HEK293 (cell line): ENCODE results near the gene ACSL5.

ENCODE experiments used
- CTCF ChIA-PET: fragments of 350-600 bp; formaldehyde crosslinking; extraction: SDS; loops from one replicate; lab custom pipeline; 2021; ENCODE audit warnings: antibody characterized with exemption; lab: Yijun Ruan, JAX
- POLR2A ChIA-PET: fragments of 300-600 bp; formaldehyde crosslinking; extraction: SDS; loops from one replicate; lab custom pipeline; 2020; ENCODE audit warnings: antibody characterized with exemption, inconsistent platforms; lab: Yijun Ruan, JAX
- H3K27ac ChIP-seq: fragments of 200-500 bp; sonication (Bioruptor generic); 2 replicates; pipeline ENCODE4 v1.5.1; 2014; ENCODE audit warnings: low read depth, low read length, control low read depth, inconsistent platforms; ENCODE audit errors: extremely low read depth
- H3K36me3 ChIP-seq, 2 experiments: fragments of 200-500 bp in 1 of 2; sonication (Bioruptor generic) in 1 of 2; 1 replicate in 1 of 2; 2 replicates in 1 of 2; pipeline ENCODE4 v1.5.1; 2014 to 2017; ENCODE audit warnings: inconsistent platforms in 2 of 2, low read length in 2 of 2; ENCODE audit not compliant: control insufficient read depth in 2 of 2, insufficient read depth in 1 of 2
- H3K4me1 ChIP-seq: fragments of 200-500 bp; sonication (Bioruptor generic); 2 replicates; pipeline ENCODE4 v1.5.1; 2014; ENCODE audit warnings: mild to moderate bottlenecking, low read length, inconsistent platforms; ENCODE audit not compliant: control insufficient read depth, insufficient read depth
- H3K4me3 ChIP-seq: 2 replicates; pipeline ENCODE4 v1.5.1; 2011; ENCODE audit warnings: low read depth, mild to moderate bottlenecking, control low read depth, low read length, moderate library complexity
- H3K9me3 ChIP-seq: fragments of 200-500 bp; sonication (Bioruptor generic); 2 replicates; pipeline ENCODE4 v1.5.1; 2014; ENCODE audit warnings: low read depth, low read length, inconsistent platforms; ENCODE audit not compliant: control insufficient read depth, insufficient read depth
- REST ChIP-seq: fragments of 450-650 bp; formaldehyde crosslinking; IDR thresholded peaks from 2 replicates; pipeline ENCODE4 v1.5.1; 2016; ENCODE audit warnings: missing biosample characterization, missing genetic modification characterization
- SP2 ChIP-seq: fragments of 450-650 bp; formaldehyde crosslinking; IDR thresholded peaks from 2 replicates; pipeline ENCODE4 v1.5.1; 2016; ENCODE audit warnings: missing biosample characterization, missing genetic modification characterization
- TCF7L2 ChIP-seq: IDR thresholded peaks from 2 replicates; pipeline ENCODE4 v1.6.1; 2011; ENCODE audit warnings: low read depth, mild to moderate bottlenecking, inconsistent platforms, low read length, moderate library complexity, borderline replicate concordance
- ZNF362 ChIP-seq: fragments of 450-650 bp; formaldehyde crosslinking; IDR thresholded peaks from 2 replicates; pipeline ENCODE4 v1.5.1; 2016; ENCODE audit warnings: missing biosample characterization, missing genetic modification characterization
- ZNF366 ChIP-seq: fragments of 450-650 bp; formaldehyde crosslinking; conservative IDR thresholded peaks from 2 replicates; pipeline ENCODE4 v1.5.1; 2016; ENCODE audit warnings: missing biosample characterization, missing genetic modification characterization
- ZNF398 ChIP-seq: fragments of 450-650 bp; formaldehyde crosslinking; IDR thresholded peaks from 2 replicates; pipeline ENCODE4 v1.5.1; 2017; ENCODE audit warnings: missing biosample characterization, missing genetic modification characterization
- ZNF433 ChIP-seq: fragments of 450-650 bp; formaldehyde crosslinking; IDR thresholded peaks from 2 replicates; pipeline ENCODE4 v1.5.1; 2016; ENCODE audit warnings: missing biosample characterization, missing genetic modification characterization, low read depth
- ZNF654 ChIP-seq: fragments of 450-650 bp; formaldehyde crosslinking; IDR thresholded peaks from 2 replicates; pipeline ENCODE4 v1.5.1; 2016; ENCODE audit warnings: low read depth, missing biosample characterization, missing genetic modification characterization
- ZNF701 ChIP-seq: fragments of 450-650 bp; formaldehyde crosslinking; IDR thresholded peaks from 2 replicates; pipeline ENCODE4 v1.5.1; 2016; ENCODE audit warnings: missing biosample characterization, missing genetic modification characterization
- TF ChIP-seq, protein P1 (sequence below): fragments of 450-650 bp; formaldehyde crosslinking; IDR thresholded peaks from 2 replicates; pipeline ENCODE4 v1.5.1; 2016; ENCODE audit warnings: missing biosample characterization, missing genetic modification characterization

ACSL5 gene

GRCh38 chr10:112467541-112468075 lies 93.7 kb downstream of the ACSL5 start:
- CTCF ChIA-PET: interaction anchor here (0.6 to 1.4 kb wide), 2 partner anchors 9 to 146 kb away, joined by 3 to 4 read pairs; no protein-coding TSS in a partner anchor
- H3K4me3 ChIP-seq: no peak overlapping the region
- H3K27ac ChIP-seq: no peak overlapping the region
- no peak for TF ChIP-seq ZNF433 (tag by site-specific recombination)
- TF ChIP-seq REST (tag by site-specific recombination): peak; percentile 92
- TF ChIP-seq, all 188 proteins: peak for 1
- Histone ChIP-seq H3K36me3 (peaks cover 16 to 18% of the 10 kb centered on the region in 2 experiments), H3K4me1 (no peaks in the 10 kb centered on the region), H3K9me3 (no peaks in the 10 kb centered on the region)
- POLR2A ChIA-PET: no interaction called here

GRCh38 chr10:112471878-112472487 lies 98.1 kb downstream of the ACSL5 start:
- Histone ChIP-seq H3K4me1 (peaks cover 7% of the 10 kb centered on the region), H3K36me3 (peaks cover 0 to 4% of the 10 kb centered on the region in 2 experiments; a peak in 1 of 3 replicates), H3K9me3 (no peaks in the 10 kb centered on the region), H3K27ac (no peak overlapping the region), H3K4me3 (no peak overlapping the region)
- TF ChIP-seq ZNF398 (tag by site-specific recombination): no peak
- TF ChIP-seq, protein P1, sequence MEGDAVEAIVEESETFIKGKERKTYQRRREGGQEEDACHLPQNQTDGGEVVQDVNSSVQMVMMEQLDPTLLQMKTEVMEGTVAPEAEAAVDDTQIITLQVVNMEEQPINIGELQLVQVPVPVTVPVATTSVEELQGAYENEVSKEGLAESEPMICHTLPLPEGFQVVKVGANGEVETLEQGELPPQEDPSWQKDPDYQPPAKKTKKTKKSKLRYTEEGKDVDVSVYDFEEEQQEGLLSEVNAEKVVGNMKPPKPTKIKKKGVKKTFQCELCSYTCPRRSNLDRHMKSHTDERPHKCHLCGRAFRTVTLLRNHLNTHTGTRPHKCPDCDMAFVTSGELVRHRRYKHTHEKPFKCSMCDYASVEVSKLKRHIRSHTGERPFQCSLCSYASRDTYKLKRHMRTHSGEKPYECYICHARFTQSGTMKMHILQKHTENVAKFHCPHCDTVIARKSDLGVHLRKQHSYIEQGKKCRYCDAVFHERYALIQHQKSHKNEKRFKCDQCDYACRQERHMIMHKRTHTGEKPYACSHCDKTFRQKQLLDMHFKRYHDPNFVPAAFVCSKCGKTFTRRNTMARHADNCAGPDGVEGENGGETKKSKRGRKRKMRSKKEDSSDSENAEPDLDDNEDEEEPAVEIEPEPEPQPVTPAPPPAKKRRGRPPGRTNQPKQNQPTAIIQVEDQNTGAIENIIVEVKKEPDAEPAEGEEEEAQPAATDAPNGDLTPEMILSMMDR (tag by site-specific recombination): peak; percentile 43; the same call in 1 of the 2 replicates
- no peak for TF ChIP-seq SP2 (tag by site-specific recombination)
- TF ChIP-seq ZNF654 (tag by site-specific recombination): peak; percentile 90
- TF ChIP-seq ZNF362: peak; percentile 76; the same call in 1 of the 2 replicates
- POLR2A ChIA-PET: interaction anchor here (1.4 kb wide), 1 partner anchor 25 kb away, joined by 3 read pairs; the partner anchor contains the start of genes VTI1A and ZDHHC6
- CTCF ChIA-PET: interaction anchor here (0.5 to 2.1 kb wide), 52 partner anchors 7 to 1396 kb away, joined by 3 to 18 read pairs (median 3); no protein-coding TSS in a partner anchor

GRCh38 chr10:112475575-112476218 lies 101.8 kb downstream of the ACSL5 start:
- H3K9me3 ChIP-seq: no peaks in the 10 kb centered on the region
- no peak overlapping the region for H3K27ac ChIP-seq
- peaks cover 0 to 3% of the 10 kb centered on the region in 2 experiments; a peak in 1 of 3 replicates for H3K36me3 ChIP-seq
- CTCF ChIA-PET: interaction anchor here (0.6 to 3.4 kb wide), 18 partner anchors 8 to 1088 kb away, joined by 3 to 15 read pairs (median 4); partner anchors contain the start of genes VTI1A and ZDHHC6
- POLR2A ChIA-PET: no interaction called here
- H3K4me1 ChIP-seq: peaks cover 7% of the 10 kb centered on the region
- TF ChIP-seq, protein P1 (tag by site-specific recombination): peak; percentile 37; the same call in 1 of the 2 replicates
- TF ChIP-seq TCF7L2: peak; percentile 60; the same call in 1 of the 2 replicates
- no peak for TF ChIP-seq ZNF366 (tag by site-specific recombination)
- peak; percentile 68 for TF ChIP-seq ZNF654 (tag by site-specific recombination)
- TF ChIP-seq ZNF701: no peak
- H3K4me3 ChIP-seq: no peak overlapping the region
